ENCODE results near the gene PZP.

Gene PZP

DNA sequence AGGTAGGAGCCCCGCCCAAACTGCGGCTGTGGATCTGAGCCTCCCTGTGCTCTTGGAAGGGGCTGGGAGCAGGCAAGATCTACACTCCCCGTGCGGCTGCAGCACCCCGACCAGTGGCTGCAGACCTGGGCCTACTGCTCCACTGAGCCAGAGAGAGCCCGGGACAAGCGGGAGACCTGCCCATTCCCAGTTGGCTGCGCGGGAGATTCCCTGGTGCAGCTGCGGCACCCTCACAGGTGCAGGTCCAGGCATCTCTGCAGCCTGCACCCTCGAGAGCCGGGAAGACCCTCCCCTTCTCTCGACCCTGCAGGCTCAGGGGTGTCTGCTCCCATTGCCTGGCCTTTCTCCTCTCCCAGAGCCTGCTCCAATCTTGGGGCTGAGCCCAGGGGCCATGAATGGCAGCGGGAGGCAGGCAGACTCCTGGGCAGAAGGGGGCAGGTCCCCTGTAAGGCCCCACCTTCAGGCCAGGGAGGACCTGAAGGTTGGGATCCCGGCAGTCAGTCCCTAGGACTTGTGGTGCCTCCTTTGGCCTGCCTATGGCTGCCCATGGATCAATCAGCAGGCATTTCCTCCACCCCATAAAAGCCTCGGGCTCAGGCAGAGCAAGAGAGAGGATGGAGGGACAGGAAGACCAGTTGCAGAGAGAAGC, 83.7 kb downstream of the PZP start:
- no peak for DNase-seq (ENCODE audit: low read depth in 2 of 2)

DNA sequence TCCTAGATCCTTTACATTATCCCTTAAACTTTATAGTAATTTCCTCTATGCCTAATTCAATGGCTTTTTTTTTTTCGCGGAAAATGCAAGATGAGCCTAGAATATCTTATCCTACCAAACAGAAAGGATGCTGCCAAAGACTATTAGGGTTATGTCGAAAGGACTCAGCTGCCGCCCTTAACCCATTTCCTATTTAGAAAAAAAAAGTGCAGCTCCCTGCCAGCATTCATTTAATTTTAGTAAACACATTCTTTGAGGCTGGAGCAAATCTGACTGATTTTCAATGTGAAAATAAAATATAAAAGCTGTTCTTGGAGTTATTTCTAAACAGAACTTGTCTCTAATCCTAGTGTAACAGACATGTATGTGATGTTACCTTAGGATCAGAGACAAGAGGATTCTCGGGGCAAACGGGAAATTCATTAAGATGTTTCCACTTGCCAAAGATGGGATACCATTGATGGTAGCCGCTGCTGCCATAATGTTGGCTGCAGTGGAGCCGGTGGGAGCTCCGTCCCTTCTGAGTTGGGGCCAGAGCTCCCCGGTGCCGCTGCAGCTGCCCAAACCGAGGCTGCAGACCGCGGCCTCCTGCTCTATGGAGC, 84.3 kb downstream of the PZP start:
- DNase-seq (ENCODE audit: low read depth in 2 of 2) = no peak

DNA sequence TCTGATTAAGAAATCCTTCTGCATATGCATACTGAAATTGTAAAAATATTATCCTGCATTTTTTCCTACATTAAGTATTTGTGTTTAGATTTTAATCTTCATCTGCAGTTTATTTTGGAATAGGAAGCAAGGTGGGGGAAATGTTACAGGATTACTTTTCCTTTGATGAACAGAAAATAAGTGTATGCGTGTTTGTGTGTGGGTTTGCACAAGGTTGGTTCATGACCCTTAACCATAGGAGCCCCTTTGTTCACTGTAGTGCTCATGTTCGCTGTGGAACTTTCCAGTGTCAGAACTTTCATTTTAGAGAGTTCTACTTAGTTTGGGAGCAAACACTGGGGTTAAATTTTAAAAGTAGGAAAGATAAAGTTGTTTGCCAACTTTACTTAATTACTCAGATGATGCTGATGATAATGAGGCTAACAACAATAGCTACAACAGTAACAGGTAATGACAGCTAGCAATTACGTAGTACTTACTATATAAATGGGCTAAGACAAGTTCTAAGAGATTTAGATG, 86.0 kb downstream of the PZP start:
- DNase-seq (ENCODE audit: low read depth in 2 of 2) = no peak

DNA sequence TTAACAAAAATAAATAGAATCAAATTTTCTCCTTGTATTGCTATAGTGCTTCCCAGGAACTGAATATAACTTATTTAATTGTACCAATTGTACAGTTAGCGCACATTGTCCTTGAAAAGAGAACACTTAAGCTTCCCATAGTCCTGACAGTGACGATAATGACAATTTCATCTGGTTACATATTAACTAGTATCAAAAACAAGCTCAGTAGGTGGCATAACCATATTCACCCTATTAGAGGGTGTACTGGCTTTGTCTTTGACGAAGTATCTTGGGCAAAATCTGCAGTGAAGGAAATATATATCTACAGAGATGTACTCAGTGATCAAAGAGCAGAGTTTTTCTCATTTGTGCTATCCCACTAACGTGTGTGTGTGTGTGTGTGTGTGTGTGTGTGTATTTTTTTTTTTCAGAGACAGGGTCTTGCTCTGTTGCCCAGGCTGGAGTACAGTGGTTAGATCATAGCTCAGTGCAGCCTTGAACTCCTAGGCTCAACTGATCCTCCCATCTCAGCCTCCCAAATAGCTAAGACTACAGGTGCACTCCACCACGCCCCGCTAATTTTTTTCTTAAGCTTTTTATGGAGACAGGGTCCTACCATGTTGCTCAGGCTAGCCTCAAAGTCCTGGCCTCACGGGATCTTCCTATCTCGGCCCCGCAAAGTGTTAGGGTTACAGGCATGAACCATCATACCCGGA, 87.6 kb downstream of the PZP start:
- DNase-seq (ENCODE audit: low read depth in 2 of 2) = no peak

DNA sequence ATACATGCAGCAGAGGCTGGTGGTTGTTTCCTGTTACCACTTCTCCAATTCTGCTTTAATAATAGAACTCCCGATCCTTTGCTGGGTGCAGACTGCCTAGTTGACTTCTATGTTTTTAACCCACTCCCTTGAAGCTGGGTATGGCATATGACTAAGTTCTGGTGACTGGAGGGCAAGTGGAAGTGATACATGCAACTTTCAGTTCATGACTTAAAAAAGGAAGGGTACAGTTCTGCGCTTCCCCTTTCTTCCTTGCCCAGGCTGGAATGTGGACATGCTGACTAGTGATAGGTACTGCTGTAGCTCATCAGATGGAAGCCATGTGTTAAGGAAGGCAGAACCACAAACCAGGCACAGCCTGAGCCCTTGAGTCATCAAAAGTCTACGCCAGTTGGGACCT, 90.0 kb downstream of the PZP start:
- DNase-seq (ENCODE audit: low read depth in 2 of 2) = no peak

DNA sequence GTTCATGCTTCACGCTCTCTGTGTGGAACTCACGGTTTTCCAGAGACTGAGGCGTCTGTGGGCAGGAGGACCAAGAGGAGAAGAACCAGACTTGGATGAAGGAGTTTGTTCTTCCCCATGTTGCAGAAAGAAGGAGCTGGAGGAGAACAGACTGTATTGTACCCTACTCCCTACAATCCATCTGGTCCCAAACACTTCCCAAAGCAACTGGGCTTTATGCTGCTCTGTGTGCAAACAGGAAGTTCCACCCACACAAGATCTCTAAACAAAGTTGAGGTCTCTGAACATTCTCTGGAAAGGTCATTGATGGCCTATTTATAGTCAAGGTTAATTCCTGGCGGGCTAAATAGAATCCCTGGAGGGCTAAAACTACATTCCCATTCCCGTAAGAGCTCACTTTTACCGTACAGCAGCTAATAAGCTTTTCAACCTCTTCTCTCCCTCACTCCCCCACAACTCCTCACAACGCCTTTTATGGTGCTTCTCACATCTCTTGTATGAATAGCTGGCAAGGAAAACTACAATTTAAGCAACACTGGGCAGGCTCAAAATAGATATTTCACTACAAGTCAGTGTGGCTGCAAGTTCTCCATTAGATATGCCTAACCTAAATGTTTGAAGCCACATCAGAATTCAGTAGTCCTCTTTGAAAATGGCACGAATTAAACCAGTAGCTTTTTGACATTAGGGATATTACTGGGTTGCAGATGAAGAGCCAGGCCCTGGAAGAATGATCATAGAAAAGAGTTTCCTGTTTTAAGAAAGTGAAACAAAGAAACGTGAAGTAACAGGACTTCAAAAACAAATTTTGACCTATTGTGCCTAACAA, 92.2 kb downstream of the PZP start, which contains the start of gene A2M:
Gene A2M (minus strand): TSS at position 189 of the 829 bp plus-strand sequence. CDS start 70 bp downstream, at position 119.
- no peak for DNase-seq (ENCODE audit: low read depth in 2 of 2)

DNA sequence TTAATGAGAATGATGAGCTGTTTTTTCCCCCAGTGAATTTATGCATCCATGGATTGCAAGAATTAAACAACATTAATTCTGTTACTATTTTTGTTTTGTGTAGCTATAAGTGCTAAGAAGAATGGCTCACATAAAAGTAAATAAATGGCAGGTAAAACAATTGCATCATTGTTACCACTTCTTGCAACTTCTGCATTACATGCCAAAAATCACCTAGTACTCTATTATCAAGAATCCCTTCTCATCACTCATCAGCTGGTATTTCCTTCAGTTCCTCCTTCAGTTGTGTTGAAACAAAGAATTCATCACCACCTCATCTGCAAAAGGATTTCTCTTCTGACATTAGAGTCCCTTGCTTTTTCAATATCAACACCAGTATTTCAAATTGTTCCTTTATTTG, 93.2 kb downstream of the PZP start:
- no peak for DNase-seq (ENCODE audit: low read depth in 2 of 2)

DNA sequence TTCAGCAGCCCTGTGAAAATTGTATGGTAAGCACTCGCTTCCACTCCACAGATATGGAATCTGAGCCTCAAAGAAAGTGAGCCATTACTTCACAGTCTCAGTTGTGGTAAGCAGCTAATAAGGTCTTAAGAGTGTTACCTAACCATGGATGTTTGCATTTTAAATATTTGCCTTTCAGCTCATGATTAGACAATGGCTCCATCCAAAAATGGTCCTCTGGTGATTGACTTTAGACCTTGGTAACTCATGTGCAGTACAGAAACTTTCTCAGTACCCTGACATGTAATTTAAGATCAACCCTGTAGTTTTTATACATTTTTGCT, 94.2 kb downstream of the PZP start:
- DNase-seq (ENCODE audit: low read depth in 2 of 2) = no peak

DNA sequence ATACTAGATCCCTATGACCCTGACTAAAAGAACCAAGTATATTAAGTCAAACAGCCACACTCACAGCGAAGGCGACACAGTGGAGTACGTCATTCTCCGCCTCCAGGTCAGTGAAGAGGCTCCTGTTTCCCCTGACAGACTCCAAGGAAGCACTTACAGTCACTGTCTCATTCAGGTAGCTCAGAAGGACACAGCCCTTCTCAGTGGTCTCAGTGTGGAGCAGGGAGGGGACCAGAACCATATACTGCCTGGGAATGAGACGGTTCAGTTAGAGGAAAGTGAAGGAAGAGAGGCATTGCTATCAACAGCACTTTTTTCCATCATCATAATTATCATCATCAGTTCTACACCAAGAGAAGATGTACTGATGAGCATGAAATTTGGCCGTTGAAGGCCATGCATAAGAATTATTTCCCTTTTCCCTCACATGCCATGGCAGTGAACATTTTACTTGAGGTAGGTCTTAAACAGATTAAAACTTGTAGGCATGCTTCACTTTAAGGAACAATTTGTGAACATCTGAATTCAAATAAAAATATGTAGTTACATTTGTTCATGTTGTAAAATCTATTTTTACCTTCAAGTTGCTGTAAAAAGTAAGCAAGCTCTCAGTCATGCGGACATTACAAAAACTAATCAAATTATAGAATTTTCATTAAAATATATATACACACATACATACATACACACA, 94.8 kb downstream of the PZP start:
- DNase-seq (ENCODE audit: low read depth in 2 of 2) = no peak

DNA sequence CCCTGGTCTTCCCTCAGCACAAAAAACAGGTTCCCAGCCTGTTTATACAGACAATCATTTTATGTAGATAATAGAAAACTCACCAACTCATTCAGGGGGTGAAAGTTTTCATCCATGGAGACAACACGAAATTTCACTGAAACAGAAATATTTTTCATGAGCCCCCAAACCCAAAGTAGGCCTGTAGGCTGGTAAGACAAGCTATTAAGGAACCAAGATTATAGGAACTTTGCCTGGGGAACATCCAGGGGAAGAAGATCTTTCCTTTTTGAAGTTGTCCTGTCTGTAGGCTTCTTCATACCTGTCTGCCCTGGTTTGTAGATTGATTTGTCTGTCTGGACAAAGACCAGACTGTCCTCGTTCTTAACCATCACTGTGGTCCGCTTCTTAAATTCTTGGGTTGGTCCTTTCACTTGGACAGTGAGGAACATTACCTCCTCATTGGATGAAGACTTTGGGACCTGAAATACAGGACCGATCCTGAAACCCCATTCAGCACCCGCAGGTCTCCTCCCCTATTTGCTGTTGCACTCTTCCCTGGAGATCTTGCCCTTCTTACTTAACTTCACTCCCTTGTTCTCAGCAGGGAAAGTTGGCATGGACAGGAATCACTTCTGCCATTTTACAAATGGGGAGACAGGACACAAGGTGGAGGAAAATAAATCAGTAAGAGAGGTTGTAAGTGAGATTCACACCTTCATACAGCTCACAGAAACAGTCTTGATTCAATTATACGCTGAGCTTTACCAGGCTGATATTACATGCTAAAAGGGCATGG, 95.9 kb downstream of the PZP start:
- no peak for DNase-seq (ENCODE audit: low read depth in 2 of 2)

DNA sequence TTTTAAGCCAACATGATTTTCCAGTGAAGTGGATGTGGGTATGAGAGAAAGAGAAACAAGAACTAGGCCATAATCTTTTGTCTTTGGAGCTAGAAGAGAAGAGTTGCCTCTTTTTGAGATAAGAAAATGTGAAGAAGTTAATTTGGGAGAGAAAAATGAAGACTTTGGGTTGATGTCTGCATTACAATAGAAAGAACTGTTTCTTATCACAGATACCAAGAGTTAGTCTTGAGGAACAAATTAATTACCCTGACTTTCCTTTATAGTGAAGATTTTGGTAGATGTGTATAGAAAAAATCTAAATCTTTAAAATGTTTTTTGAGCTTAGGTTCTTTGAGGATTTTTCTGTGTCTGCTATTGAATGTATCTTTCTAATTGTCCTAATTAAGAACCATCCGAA, 96.7 kb downstream of the PZP start:
- no peak for DNase-seq (ENCODE audit: low read depth in 2 of 2)

DNA sequence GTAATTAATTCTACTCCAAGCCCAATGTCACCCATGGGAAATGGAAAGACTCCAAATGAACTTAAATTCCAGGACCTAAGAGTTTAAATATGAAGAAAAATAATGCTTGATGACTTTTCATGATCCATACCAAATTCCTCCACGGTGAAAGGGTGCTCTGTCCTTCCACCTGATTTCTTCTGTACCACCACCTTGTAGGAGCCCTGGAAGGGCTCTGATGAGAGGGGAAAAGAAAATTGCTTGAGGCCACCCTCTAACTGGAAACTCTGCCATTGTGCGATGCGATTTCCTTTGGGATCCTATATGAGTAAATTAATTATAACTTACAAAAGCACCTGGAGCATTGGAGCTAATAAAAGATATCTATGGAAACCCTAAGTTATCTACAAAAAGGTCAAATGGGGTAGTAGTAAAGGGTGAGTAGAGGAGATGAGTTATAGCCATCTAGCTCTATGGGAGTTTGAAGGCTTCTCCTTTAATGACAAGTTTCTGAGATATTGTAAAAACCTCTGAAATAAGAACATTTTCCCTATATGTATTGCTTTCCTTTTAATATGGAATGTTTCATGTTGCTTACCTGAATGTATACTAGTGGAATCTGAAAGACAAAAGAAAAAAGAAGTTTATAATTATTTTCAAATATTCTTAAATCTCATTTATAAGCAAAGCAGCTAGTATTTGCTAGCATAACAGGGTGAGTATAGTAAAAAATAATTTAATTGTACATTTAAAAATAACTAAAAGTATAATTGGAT, 98.3 kb downstream of the PZP start:
- DNase-seq (ENCODE audit: low read depth in 2 of 2) = no peak

DNA sequence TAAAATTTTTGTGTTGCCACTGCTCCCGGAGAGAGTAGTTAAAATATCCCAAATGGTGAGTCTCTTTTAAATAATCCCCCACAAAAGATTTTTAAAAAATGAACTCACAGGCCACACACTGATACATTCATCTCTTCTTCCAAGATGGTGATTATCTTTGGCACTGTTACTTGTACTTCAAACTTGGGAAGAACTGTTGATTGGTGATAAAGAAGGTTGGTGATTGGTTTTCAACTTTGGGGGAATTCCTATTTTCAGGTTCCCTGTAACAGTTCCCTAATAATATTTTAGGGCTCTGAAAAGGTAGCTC, 99.0 kb downstream of the PZP start:
- no peak for DNase-seq (ENCODE audit: low read depth in 2 of 2)

DNA sequence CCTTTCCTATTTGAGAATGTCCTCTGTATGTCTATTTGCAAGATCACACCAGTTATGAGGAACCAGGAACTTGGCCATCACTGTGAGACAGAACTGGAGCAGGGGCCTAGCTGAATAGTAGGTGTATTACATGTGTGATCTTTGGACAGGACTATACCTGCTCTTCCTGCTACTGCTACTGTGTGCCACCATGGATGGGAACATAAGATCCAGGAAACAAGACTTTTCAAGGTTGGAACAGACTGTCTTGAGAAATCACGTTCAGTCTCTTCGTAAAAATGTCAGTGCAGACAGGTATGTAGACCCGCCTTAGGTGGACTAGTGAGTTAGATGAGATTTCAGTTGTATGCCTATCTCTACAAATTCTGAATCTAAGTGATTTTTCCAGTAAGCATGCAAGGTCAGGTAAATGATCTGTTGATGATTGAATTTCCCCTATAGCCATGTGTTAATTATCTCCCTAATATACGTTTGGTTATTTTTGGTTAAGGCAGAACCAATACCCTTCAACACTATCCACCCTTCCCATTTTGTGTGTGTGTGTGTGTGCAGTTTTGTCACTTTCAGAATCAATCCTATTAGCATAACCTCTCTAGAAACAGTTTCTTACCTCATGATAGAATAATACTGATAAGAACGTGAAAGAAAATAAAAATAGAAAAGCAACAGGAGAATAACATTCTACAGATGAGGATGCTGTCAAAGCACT, 99.5 kb downstream of the PZP start:
- no peak for DNase-seq (ENCODE audit: low read depth in 2 of 2)

DNA sequence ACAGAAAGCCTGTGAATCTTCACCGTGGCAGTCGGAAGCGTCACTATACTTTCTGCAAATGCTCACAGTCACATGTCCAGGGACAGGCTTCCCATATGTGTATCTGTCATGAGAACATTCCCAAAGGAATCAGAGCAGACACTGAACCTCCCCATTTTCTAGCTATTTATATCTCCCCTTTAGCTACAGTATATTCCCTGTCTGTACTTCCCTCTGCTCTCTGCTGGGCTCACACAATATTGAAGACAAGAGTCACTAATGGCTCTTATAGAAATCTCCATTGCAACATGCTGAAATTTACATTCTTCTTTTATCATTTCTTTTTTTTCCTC, 100.7 kb downstream of the PZP start:
- no peak for DNase-seq (ENCODE audit: low read depth in 2 of 2)

DNA sequence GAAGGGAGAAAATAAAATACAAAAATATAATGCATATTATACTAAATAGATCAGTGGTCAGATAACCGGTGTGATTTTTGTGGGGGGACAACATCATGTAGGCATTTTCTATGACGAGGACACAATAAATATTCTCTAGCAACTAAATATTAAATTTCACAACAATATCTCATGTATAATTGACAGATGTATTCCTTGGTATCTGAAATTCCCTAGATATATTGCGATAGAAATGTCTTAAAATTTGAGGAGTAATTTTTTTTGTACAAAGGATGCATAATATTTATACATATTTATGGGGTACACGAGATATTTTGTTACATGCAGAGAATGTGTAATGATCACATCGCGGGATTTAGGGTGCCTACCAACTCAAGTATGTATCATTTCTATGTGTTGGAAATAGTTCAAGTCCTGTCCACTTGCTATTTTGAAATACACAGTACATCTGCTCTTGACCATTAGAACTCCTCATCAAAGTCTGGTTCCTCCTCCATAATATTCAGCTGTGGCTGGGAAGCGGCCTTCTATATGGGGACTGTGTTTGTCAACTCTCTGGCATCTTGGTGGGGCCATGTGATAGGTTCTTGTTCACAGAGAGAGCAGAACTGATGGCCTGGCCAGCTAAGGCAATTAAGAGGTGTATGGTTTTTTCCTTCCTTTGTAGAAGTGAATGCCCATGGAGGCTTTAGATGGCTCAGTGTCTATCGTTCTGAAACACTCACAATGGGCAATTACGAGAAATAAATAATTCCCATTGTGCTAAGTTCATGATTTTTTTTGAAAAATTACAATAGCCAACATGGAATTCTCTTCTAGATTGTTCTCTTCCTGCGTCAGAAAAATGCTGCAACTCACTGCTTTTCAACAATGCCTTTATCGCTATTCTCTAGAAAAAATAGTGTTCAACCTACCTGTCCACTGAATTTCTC, 101.3 kb downstream of the PZP start:
- DNase-seq (ENCODE audit: low read depth in 2 of 2) = no peak

DNA sequence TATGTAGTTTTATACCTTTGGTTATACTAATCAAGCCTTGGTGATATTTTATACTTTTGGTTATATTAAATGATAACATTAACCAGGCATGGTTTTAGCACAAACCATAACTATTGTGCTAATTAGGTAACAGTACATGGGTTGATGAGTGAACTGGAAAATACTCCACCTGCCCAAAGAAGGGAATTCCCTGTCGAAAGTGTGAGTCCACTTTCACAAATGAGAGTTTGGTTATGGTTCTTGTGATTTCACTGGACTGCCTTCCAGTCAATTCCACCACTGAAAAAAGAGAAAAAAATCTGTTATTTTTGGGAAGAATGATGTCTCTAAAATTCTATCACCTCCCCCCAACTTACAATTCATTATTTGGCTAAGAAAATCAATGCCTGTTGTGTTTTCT, 102.1 kb downstream of the PZP start:
- DNase-seq (ENCODE audit: low read depth in 2 of 2) = no peak

DNA sequence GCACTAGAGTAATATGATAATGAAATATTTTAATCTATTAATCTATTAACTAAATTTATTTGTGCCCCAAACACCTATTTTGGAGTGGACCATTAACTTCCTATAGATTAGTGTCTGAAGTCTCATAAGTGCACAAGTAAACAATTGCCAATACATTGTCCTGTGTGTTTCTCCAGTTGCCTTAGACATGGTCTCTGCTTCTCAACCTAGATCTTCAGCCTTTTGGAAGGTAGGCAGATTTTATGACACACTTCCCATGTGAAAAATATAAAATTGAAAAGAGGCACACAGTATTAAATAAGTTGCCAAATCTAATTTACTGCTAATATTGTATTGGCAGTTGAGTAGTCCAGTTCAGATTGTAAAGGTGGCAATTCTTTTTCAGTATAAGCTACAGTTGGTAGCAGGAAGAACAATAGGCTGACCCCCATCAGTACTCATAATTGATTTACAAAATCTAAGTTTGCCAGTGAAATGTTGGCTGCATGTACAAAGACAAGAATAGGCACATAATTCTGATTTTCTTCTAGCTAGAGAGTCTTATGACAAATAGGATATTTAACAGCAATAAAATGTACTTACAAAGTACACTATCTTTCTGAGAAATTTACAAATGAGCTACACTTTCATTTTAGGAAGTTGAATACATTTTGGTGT, 103.3 kb downstream of the PZP start:
- DNase-seq (ENCODE audit: low read depth in 2 of 2) = no peak

All from stimulated activated CD4-positive, alpha-beta T cell treated with anti-CD3 and anti-CD28 coated beads, Interleukin-1b, Interleukin-23, amount 100 ng/mL, for 1 hour (primary cell).